GM12892 (cell line): Measurements from ENCODE around the gene INF2.

Experiments
- POLR2A ChIP-seq: IDR thresholded peaks from 2 replicates; pipeline ENCODE4 v1.6.1; 2011; ENCODE audit warnings: low read depth, low read length, control low read depth
- POLR2AphosphoS5 ChIP-seq: IDR thresholded peaks from 2 replicates; pipeline ENCODE4 v1.6.1; 2011; ENCODE audit warnings: low read depth, low read length, control low read depth
- TAF1 ChIP-seq: IDR thresholded peaks from 2 replicates; pipeline ENCODE4 v1.6.1; 2011; ENCODE audit warnings: low read depth, mild to moderate bottlenecking, control low read depth, low read length, borderline replicate concordance

DNA sequence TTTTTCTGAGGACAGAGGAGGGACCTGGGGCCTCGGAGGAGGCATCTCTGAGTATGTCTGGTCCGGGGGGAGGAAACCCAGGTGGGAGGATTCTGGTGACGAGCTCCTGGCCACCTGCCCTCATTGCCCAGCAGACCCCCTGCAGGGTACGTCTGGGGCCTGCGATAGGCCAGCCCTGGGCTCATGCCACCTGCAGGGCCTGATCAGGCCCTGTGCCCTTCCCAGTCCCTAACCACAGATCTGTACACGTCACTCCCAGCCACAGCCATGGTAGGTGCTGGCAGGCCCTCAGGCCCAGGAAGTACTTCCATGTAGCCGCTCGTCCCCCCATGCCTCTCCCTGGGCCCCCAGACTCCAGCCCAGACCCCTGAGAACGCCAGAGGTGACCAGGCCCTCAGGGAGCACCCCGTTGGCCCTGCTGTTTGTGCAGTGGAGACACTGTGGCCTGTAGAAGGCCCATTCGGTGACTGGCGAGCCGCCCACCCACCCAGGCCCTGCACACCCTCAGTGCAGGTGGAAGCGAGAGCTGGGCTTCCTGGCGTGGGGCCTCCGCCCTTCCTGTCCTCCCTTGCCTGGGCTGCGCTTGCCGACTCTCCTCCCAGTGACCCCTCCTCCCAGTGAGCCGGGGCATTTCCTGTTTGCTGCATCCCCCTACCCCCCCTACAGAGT, 5.7 kb downstream of the INF2 start:
- TF ChIP-seq POLR2A (no peak), POLR2AphosphoS5 (no peak), TAF1 (no peak)
